Pulmonary artery endothelial cell (primary cell): Measurements from ENCODE around the gene ARHGAP10. TPM values are rescaled to one million over a fixed set of nuclear protein-coding genes. Genes with fewer than 3 reads are reported as not detected.
A peak's percentile ranks its signal among the peaks of the same experiment; 100 is the strongest.

Experiments used
- DNase-seq: peaks from one replicate; pipeline ENCODE4 v3.0.0-alpha.2; 2011; ENCODE audit warnings: low read depth, low spot score
- total RNA-seq: library from RNA; depleted of rRNA; stranded (reverse); fragments of >200 nt; gene quantifications from 2 replicates; pipeline ENCODE4 v1.2.3, GENCODE V29; 2014

The ARHGAP10 gene
- total RNA-seq, 1 donor from 2014 or later, result 18.5 TPM

DNA sequence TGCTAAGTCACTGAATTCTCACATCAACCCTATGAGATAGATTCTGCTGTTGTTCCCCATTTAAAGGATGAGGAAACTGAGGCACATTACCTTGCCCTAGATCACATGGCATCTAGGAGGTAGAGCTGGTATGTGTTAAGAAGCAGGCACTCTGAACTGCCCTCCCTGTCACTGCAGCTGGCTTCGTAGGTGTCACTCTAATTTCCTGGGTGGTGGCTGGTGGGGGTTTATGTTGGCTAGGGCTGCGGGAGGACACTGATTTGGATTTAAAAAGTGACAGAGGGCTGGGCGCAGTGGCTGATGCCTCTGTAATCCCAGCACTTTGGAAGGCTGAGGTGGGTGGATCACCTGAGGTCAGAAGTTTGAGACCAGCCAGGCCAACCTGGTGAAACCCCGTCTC is 93.0 kb downstream of the ARHGAP10 start:
- no peak for DNase-seq

DNA sequence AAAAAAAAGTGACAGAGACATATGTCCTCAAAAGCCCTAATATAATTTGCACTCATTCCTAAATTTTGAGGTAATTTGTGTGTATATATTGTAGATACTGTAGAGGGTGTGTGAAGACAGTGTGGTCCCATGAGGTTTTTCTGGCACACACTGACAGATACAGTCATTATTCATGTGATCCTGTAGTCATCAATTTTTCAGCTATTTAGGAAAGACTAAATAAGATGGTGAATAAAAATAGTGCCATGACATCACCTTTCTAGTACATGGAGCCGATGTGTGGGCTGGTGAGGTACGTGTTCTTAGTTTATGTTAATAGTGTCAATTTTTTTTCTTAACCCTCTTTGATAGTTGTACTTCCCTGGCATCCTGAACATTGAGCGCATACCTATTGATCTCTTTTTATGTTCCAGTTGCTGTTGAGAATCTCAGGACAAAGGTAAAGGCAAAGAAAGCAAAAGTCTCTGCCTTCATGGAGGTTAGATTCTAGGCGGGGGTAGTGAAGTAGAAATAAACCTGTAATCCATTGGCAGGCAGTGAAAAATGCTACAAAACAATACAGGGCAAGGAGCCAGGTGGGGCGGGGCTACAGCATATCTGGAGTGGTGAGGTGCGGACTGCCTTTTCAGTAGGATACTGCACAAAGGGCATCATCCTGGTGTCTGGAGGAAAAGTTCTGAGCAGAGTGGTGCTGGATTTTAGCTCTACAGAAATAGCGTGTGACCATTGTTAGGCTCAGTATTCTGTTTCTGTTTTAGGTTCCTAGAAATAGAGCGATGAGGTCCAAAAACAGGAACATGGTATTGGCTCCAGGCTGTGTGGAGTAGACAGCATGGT is 93.8 kb downstream of the ARHGAP10 start:
- DNase-seq, result peak; percentile 17

DNA sequence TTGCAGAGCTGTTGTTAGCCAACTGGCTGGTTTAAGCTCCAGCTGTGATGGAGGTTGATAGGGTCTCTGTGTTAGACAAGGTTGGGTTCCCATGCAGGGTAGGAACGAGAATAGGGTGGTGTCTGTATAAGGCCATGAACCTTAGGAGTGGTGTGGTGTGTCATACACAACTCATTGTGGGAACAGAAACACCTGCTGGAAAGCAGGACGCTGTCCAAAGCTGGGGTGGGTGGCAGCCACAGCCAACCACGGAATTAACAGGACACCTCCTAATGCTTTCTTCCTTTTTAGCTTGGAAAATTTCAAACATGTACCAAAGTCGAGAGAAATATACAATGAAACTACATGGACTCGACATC is 94.4 kb downstream of the ARHGAP10 start:
- no peak for DNase-seq

- DNase-seq, result no peak
Observed at GRCh38 chr4:147828331-147828905, 96.5 kb downstream of the ARHGAP10 start.

DNA sequence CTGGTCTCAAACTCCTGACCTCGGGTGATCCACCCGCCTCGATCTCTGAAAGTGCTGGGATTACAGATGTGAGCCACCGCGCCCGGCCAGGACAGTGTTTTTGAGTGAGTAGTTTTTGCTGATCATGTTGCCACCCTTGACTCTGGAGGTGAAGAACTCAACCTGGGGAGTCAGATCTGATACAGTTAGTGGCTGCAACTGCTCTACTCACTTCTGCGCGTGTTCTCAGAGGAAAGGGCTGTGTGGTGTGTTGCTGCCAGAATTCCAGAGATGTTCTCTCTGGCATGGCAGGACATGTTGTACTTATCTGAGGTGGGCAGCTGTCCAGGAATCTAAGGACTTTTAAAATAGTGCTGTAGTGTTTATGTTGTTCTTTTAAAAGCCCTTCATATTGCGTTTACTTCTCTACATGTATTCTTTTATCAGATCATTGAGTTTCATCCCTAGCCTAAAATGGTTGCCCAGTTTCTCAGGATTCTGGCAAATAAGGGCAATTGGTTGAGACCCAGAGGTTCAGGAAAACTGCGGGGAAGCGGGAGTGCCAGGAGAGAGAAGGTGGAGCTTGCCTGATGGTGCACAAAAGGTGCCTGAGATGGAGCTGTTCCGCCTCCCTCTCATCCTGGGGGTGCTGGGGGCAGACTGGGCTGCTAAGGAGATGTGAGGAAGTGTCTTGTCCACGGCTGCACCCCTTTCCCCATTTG is 97.7 kb downstream of the ARHGAP10 start:
- DNase-seq, result no peak

DNA sequence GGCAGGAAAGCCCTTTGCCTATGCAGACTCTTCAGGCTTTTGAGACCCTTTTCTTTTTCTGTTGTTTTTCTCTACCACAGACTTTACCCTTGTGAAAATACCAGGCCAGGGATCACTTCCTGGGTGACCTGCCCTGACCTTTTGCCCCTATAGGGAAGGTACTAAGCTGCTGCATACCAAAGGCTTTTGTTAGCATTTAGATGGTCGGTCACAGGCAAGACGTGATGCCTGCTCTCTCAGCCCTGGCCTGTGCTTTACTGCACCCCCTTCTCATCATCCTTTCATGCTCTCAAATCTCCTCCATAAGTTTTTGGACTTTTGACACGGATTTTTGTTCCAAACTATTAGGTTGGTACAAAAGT is 98.2 kb downstream of the ARHGAP10 start:
- DNase-seq, result no peak

DNA sequence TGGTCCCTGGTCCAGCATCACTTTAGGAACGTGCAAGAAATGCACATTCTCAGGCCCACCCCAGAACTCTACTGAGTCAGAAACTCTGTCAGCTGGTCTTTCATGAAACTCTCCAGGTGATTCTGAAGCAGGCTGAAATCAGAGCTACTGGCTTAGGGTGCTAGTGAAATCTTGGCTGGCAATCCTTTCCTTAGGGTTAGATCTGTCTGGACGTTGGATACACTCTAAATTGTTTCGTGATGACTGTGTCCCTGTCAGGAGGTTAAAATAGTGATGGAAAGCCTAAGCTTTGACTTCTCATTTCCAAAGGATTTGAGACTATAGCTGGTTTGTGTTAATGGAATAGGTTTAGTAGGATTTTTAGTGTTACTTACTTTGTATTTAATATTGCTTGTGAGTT is 99.1 kb downstream of the ARHGAP10 start:
- DNase-seq, result no peak

DNA sequence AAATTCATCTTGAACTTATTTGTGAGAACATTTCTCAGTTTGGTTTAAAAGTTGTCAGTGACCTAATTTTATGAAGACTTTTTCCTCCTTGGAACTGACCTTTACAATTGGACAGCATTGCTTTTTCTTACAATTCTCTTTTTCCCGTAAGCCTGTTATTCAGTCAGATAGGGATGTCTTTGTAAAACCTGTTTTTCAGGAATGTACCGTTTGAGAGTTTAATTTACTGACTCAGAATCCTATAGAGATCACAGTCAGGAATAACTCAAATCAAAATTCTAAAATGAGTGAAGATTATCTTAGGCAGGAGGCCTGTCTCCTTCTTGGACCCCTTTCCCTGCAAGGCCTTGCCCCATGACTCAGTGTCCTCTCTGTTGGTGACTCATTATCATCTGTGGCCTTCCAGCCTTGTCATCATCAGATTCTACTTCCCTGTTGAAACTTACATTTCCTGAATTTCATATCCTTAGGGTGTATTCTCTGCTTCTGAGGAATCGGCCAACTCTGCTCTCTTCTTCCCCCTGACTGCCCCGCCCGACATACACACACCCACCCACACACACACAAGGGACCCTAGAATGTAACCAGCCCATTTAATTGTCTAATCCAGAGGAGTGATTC is 99.8 kb downstream of the ARHGAP10 start:
- DNase-seq, result peak; percentile 60

- DNase-seq, result no peak
Observed at GRCh38 chr4:147833254-147833653, 101.4 kb downstream of the ARHGAP10 start.

DNA sequence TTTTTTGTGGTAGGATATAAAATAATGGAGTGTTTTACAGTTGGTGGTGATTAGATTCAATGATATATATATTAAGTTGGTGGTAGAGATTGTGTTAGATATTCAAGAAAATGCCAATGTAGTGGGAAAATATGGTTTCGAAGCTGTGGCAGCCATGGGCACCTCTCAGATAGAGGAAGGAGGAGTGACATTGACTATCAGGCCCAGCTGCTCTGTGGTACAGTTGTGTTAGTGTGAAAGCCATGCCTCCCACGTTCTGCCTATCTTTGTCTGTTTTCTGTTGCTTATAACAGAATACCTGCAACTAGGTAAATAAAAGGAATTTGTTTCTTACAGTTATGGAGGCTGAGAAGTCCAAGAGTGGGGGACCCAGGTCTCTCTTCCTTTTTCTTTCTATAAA is 101.9 kb downstream of the ARHGAP10 start:
- DNase-seq, result no peak

DNA sequence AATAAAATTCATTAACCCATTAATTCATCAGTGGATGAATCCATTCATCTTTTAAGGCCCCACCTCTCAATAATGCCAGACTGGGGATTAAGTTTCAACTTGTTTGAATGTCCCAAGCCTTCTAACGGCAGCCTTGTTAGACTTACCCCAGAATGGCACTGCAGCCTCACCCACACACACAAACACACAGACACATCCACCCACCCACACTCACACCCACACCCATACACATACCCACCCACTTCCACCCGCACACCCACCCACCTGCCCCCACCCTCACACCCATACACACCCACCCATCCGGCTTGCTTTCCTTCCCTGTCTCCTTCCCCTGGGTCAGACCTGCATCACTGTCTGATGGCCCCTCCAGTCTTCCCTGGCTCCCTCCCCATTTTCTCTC is 102.6 kb downstream of the ARHGAP10 start:
- DNase-seq, result no peak

DNA sequence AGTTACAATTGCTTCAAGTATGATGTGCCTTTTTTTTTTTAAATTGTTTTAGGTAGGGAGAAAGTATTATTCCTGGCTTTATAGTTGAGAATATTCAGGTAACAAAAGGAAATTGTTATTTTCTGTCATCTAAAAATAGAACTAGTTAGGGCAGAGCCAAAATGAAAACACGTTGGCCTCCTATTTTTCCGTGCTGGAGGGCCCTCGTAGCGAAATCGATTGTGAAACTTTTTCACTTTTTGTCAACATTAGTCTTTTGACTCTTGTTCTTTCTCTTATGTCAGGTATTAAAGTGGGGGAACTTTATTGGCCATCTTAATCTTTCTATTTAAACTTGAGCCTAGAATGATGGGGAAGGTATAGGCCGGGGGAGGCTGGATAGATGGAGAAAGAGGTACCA is 104.9 kb downstream of the ARHGAP10 start:
- no peak for DNase-seq

DNA sequence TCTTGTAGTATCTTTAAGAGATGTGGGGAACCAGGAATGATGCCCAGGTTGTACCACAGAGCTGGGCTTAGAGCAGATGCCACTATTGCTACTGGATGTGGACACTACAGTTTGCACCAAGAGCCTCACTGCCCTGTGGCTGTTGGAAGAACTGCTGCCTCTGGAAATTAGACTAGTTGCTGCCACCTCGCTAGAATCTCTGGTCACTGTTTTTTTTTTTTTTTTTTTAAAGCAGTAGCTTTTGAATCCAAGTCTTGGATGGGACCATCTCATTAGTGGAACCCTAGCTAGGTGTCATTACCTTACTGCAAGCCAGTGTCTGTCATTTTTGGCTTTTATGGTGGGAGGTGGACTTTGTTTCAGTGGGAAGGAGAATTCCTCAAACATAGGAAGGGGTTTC is 105.5 kb downstream of the ARHGAP10 start:
- no peak for DNase-seq

- DNase-seq, result no peak
Observed at GRCh38 chr4:147837854-147838253, 106.0 kb downstream of the ARHGAP10 start.

DNA sequence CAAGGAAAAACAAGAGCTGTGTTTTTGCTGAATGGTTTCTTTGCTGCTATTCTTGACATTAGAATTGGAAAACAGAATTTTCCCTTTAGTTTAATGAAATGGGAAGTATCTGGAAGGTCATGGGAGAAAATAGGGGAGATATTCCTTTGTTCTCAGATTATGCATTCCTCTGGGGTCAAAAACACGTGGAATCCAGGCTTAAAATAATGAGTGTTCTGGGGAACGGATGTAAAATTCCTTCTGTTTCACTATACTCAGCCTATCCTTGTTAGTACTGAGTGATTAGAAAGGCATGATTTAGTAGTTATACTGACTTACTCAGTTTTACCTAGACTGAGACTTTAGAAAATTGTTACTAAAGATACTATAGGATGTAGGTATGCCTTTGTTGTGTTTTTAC is 107.3 kb downstream of the ARHGAP10 start:
- DNase-seq, result no peak

DNA sequence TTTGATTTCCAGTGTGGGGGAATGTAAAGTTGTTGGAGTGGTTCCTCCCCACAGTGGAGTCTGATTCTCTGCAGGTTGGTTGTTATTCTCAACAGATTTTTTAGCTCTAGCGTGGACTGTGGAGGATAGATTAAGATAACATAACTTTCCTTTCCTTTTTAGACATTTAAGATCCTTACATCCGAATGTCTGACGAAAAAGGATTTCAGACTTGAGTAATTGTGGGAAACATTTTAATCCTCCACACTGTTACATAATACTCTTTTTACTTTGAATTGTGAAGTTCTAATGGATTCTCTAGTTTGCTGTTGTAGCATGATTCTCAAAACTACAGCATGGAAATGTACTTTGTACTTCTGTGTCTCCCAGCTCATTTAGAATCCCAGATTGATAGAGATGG is 107.8 kb downstream of the ARHGAP10 start:
- DNase-seq, result no peak

- no peak for DNase-seq
Observed at GRCh38 chr4:147840838-147841738, 109.2 kb downstream of the ARHGAP10 start.

- no peak for DNase-seq
Observed at GRCh38 chr4:147842573-147842972, 110.7 kb downstream of the ARHGAP10 start.

DNA sequence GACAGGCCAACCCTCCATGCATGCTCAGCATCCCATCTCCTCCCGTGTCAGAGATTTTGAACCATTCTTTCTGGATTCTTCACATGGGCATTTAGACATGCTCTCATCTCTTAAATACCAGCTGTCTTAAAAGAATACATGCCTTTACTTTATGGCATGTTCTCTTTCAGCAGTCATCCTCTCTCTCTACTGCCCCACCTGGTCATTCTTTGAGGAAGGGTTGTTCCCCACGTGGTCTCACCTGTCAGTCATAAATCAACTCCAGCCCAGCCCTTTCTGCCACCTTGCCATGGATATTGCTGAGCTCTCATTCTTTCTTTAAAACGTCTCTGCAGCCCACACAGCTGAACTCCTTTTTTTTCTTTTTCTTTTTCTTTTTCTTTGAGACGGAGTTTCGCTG is 111.3 kb downstream of the ARHGAP10 start:
- DNase-seq, result no peak

DNA sequence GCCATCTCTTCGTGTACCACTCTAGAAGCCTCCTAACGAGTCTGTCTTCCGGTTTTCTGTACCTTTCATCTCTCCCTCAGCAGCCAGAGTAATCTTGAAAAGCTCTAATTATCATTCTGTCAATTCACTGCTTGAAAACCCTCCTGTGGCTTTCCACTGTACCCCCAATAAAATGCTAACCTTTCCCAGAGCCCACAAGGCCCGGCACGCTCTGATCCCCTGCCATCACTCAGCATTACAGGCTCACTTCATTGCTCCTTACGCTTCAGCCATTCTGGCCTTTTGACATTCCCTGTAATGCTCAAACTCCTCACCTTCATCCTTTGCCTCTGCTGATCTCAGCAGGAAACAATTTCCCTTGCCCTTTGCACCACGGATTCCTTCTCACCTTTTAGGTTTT is 112.9 kb downstream of the ARHGAP10 start:
- DNase-seq, result no peak
